ENCODE measurements around the gene SREK1IP1.

GRCh38 chr5:64707191-64707590, 61.3 kb downstream of the SREK1IP1 start:
- no peak for TF ChIP-seq CTCF (conservative IDR thresholded peaks at IDR 0.05; ENCODE audit: low read depth, low read length)
- no peak for TF ChIP-seq EZH2 (IDR thresholded peaks at IDR 0.05; ENCODE audit: low read length, unreplicated experiment)
- TF ChIP-seq EZH2phosphoT487 (IDR thresholded peaks at IDR 0.05; ENCODE audit: borderline replicate concordance, low read length) = no peak
